ENCODE data around the gene SYT15.

DNA sequence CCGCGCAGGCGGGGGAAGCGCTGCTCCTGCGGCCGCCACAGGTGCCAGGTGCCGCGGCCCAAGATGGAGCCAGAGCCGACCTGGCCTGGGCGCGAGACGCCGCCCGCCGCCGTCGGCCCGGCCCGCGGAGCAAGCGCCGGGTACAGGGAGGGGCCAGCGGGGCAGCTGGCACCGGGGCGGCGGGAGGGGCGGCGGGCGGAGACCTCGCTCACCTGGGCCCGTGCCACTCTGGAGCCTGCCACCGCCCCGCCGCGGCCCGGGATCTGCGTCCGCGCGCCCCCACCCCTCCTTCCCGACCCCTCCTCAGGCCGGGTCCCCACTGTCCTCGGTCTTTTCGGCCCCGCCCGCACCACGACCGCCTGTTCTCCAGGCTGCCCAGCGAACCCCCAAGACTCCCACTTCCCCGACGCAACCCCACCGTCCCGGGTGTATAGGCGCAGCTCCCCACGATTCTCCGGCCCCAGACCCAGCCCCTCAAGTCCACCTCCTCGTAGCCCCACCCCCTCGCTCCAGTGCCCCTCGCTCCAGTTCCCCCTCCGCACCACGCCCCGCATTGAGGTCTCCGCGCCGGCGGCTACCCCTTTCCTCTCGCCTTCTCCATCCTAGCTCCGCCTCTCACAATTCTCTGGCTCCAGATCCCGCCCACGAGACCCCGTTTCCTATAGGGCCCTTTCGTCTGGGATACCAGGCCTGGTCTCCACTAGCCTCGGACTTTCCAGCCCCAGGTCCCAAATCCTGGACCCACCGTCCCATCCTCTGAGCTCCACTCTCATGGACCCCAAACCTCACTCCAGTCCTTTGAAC, 22.2 kb upstream of the SYT15 start, which contains the start of gene GPRIN2:
- TF ChIP-seq CTCF (IDR thresholded peaks at IDR 0.05) = no peak
- TF ChIP-seq POLR2A (IDR thresholded peaks at IDR 0.05) = no peak
- no peak for TF ChIP-seq EP300 (IDR thresholded peaks at IDR 0.05)

Data from tibial nerve (tissue), 4 donors.